Inferior parietal cortex (tissue), 1 donor: ENCODE results near the gene FXYD2.

ENCODE experiments used
- DNase-seq: peaks from one replicate; pipeline ENCODE4 v3.0.0-alpha.2; 2016; ENCODE audit errors: extremely low spot score

FXYD2 gene

DNA sequence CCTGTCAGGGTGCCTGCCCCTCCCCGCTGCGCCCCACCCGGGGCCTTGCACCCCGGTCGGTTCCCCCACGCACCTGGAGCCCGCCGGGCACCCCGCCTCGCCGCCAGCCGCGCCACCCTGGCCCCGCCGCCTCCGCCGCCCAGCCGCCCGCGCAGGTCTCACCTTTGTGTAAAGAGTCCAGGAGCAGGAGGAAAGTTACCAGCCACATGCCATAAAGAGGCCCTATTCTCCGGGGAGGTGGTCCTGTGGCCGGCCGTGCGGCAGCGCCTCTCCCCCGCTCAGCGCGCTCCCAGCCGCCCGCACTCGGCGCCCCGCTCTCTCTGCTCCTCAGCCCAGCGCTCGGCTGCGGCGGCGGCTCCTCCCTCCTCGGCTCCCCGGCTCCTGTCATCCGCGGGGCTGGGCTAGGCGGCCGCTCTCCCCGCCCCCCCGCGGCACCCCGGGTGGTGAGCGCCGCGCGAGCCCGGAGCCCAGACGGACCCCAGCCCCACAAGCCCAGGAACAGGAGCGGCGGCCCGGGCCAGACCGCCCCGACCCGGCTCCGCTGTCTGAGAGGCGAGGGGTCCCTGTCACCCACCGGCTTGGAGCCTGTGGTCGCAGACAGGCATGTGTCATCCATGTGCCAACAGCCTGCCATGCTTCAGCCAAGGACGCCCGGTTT, 27.5 kb downstream of the FXYD2 start, which contains the start of gene DSCAML1:
DSCAML1 (minus strand) TSS at position 345 of the 658 bp plus-strand sequence; CDS start at position 208, 137 bp downstream.
- no peak for DNase-seq

DNA sequence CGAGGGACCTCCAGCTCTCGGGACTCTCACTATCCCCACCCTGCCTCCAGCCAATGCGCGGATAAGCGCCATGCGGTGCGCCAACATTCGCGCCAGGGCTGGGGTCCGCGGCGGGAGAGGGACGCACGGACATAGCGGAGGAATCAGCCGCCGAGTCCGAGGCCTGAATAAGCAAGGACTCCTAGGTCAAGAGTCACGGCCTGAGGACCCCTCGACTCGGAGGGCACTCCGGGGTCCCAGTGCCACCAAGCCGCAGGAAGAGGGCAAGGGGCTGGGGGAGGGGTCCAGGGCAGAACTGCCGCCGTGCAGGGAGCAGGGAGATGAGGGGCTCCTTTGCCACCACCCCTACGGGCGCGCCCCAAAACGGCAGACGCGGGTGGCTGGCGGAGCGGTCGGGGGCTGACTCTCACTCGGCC, 28.1 kb downstream of the FXYD2 start:
- no peak for DNase-seq

DNA sequence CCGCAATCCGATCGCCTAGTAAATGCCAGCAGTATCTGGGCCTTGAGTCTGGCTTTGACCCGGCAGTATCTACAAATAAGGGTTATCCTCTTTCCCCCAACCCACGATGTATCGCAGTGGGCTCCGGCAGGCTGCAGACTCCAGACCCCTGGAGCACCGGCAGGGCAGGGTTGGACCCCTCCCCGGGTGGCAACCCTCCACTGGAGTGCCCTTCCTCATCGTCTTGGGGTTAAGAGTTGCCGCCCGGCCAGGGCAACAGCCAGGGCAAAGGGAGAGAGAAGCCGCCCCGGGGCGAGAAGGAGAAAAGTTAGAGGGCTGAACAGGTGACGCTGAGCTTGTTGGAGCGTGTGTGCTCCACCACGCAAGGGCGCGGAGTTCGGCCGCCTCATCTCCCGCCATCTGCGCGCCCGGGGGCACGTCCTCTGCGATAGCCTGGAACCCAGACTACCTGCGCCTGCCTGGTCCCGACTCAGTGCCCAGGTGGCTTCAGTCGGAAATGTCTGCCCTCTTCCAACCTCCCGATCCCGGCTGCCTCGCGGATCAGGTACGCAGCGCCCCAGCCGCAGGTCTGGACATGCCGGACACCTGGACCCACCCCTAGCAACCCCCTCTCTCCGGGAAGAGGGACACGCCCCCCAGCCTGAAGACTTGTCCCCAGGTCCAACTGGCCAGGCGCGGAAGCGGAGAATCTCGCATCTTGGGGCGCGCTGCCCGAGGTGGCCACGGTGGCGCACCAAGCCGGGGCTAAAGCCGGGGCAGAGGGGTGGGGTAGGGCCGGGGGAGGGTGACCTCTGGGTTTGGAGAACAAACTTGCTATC, 28.7 kb downstream of the FXYD2 start:
- DNase-seq: no peak

DNA sequence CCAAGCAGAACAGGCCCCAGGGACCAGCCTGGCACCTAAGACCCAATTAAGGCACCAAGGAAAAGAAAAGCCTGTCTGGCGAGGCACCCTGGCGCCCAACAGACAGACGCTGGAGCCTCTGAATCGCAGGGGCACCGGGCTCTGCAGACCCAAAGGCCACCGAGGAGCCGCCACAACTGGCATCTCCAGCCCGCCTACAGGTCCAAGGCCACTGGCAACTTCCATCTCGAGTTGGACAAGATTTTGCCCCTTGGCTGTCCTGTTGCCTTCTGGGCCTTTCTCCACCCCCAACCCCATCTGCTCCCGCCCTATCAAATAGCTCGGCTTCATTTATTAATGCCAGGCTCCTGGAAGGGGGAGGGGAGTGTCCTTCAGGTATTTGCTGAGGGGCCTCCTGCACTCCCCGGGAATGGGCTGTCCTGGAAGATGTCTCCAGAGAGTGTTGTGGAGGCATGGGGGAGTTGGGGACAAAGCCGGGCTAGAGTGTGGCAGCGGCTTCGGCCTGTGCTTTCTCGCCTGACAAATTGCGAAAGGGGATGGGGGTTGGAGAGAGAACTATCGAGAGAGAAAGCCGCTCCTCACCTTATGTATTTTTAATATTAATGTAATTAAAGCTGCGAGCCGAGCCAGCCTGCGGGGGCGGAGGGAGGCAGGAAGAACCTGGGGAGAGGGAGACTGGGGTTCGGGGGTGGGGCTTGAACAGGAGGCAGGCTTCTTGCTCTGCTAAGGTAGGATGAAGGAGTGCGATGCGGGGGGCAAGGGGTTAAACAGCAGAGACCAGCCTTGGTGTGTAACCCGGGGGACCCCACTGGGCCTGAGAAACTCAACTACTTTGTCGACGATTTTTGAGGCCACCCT, 29.5 kb downstream of the FXYD2 start:
- no peak for DNase-seq

DNA sequence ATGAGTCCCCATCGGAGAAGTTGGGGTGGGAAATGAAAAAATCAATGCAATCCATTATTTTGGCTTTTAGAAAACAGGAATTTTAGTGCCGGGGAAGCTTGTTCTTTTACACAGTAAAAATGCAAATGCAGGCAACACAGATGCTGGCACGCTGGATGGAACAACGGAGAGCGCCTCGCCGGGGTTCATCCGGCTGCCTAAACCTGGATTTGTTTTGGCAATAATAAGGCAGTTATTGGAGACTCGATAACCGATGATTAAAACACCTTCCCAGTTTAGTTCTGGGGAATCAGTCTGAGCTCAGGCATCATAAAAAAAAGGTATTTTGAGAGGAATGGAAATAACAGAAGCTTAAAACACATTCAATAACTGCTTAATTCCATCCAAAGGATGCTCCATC, 30.4 kb downstream of the FXYD2 start:
- peak; percentile 59 for DNase-seq

DNA sequence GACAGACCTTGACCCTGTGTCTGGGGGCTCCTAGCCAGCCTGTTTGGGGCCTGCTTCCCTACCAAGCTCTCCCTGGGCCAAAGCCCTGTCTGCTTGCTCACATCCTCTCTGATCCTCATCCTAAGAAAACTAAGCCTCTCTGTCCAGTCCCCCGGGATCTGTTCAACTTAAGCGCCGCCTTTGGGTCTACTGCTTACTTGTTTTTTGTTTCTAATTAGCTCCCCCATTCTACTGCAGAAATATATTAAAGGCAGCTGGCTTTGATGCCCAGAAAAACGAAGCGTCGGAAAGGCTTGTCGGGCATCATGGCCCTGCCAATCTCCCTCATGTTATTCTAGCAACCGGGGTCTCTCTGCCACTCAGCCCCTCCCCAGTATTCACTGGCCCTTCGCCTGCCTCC, 31.0 kb downstream of the FXYD2 start:
- no peak for DNase-seq

DNA sequence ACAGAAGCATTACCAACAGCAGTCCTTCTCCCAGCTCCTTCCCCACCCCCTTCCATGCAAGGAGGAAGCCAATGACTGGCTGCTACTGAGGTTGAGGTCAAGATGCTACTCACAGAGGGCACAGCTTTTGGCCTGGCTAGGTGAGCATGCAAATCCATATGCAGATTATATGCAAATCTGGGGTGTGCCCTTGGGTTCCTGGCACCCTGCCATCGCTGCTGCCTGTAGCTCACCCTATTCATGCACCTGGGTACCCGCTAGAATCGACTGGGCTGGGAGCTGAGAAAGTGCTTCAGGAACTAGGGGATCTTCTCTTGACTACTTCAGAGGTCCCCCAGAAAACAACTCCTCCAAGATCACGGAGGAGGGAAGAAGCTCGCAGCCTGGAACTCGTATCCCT, 31.6 kb downstream of the FXYD2 start:
- DNase-seq: no peak

DNA sequence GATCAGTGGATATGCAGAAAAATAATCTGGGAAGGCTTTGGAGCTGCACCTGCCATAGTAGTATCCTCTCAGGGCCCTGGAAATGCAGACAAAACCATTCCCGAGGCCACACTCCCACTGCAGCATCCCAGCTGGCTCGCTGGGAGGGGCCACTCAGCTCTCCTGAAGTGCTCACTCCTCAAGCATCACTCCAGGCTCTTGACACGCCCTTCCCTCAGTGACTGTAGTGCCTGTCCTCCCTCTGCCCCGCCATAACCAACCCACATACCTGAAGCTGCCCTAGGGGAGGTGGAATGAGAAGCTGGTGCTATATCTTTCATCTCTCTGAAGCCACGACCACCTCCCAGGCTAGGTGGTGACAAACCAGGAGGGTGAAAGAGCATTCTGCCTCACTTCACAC, 32.3 kb downstream of the FXYD2 start:
- no peak for DNase-seq

DNA sequence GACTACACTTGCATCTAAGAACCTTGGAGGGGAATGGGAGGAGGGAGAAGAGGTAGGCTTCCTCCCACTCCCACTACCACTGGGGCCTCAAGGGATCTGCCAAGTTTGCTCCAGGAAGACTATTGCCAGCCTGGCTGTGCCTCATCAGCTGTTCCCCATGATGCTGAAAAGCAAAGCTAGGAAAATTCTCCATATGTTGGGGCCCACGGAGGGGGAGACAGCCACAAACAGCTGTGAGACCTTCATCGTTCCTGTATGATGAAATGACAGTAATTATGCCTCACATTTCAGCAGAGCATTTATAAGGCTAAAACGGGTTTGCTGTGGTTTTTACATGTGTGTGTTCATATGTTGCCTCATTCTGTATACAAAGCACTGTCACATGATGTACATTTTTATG, 34.3 kb downstream of the FXYD2 start:
- no peak for DNase-seq

DNA sequence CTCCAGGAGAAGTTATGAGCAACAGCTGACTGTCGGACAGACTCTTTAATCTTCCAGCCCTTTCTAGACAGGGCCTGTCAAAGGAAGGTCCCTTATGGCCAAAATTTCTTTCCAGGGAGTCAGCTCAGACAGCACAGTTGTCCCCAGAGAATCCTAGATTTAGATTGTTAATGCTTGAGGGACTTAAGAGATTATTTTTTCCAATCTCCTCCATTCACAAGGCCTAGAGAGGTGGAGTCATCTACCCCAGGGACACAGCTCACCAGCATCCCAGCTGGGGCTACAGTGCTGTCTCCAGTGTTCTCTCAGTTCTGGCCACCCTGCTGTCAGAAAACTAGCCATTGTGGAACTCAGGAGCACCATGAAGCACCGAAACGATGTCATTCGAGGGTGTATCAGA, 35.3 kb downstream of the FXYD2 start:
- DNase-seq: no peak

DNA sequence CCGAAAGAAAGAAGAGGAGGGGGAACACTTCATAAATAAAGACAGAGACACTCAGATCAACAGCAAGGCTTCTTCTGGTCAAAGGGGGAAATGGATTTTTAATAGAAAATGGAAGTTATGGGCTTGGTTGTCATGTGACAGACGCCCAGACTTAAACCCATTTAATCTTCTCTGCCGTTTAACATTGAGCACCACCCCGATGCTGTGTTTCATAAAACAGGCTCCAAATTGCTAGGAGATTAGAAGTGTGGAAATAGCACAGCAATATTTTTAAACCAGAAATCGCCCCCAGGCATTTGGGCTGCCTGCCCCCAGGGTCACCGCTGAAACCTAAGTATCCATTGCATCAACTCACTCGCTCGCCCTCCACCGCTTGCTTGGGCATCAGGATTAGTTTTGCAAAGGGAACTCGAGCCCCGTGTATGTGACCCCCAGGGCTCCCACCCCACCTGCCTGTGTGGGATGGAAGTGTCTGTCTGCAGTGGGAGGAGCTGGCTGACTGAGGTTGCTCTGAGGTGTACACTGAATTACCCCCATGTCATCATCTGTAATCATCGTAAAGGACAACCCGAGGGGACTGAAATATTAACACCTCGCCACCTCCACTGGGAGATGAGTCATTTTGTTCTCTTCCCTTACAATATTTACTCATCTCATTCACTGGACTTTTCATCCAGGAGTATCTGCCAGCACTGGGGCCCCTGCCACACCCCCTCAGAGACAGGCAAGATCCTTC, 38.2 kb downstream of the FXYD2 start:
- no peak for DNase-seq

DNA sequence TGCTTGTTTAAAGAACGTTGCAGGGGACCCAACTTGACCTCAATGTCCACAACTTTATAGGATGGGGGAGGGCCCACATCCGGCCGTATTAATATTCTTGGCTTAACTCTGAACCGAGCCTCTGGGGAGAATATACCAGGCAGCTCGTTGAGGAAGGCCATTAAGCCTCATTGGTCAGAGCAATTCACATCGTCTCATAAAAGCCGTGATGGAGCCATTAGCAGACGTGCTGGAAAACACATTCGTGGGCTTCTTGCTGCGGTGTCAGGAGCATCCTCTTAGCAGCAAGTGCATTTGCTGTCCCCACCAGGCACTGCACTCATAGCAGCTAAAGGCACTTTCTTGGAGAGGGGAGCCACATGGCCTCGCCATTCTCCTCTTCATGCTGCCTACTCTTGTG, 42.4 kb downstream of the FXYD2 start:
- no peak for DNase-seq

DNA sequence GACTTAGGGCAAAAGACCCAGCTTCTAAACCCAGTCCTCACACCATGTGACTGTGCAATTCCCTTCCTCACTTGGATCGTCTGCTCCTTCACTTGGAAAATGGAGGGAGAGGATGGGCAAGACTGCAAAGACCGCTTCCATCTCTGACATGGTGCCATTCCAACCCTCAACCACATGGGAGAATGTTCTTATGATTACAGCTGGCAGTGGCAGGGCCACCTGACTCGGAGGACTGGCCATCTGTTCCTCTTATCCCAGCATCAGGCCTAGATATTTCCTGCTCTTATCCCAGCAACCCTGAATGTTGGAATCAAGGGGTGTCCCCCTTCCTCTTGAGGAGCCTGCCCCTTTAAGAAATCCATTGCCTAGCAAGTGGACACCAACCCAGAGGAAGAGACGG, 42.9 kb downstream of the FXYD2 start:
- DNase-seq: no peak

DNA sequence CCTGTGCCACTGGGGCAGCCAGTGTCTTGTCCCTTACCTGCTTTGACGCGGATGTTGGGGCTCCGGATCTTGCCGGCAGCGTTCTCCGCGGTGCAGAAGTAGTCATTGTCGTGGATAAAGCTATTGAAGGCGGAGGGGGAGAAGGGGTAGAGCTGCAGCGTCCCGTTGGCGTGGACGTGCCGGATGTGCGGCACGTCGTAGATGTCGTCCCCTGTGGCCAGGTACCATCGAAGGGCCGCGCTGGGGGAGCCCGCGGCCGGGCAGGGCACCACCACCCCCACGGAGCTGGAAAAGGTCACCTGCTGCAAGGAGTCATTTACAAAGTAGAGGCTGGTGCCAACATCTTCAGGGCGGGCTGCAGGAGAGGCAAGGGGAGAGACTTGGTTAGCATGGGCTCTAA, 44.1 kb downstream of the FXYD2 start:
- no peak for DNase-seq

DNA sequence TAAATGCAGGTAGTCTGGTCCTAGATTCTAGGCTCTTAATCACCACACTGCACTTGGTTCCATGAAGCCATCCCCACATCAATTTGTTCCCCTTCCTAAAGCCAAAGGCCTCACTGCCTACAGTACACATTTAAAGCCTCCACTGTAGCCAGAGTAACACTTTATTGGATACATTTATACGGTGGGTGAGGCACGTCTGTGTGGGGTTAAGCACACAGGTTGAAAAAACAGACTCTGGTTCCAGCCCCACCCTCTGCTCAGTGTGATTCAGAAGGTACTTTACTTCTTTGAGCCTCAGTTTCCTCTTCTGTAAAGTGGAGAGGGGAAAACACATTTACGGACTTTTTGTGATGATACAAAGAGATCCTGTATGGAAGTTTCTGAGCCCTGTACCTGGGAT, 50.0 kb downstream of the FXYD2 start:
- no peak for DNase-seq

DNA sequence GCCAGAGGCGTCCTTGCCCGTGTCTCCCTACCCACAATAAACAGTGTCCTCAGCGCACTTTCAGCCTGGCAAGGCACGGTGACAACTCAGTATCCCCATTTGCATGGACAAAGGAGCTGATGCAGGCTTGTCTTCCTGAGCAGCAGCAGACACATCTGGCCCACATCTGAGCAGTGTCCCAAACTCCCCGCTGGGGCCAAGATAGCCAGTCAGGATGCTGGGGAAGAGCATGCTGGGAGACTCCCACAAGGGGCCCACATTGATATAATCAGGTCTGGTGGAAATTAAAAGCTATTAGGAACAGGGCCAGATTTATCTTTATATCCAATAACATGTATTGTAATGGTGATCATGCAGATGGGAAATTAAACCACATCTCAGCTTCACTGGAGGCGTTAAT, 52.2 kb downstream of the FXYD2 start:
- DNase-seq: no peak

DNA sequence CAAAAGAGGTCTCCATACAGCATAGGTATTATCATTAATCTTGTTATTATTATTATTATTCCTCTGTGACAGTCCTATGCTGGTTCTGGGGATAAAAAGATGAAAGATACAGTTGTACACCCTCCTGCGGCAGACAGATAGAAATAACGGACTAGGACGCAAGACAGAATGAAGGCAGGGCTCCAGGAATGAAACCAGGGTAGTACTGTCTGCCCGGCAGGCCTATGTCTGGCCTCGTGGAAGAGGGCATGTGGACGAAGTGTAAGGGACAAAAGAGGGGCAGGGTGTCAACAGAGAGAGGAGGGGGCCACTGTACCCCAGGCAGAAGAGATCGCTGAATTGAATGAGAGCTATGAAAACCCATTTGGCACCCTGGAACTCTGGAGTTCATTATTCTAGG, 52.7 kb downstream of the FXYD2 start:
- DNase-seq: no peak

DNA sequence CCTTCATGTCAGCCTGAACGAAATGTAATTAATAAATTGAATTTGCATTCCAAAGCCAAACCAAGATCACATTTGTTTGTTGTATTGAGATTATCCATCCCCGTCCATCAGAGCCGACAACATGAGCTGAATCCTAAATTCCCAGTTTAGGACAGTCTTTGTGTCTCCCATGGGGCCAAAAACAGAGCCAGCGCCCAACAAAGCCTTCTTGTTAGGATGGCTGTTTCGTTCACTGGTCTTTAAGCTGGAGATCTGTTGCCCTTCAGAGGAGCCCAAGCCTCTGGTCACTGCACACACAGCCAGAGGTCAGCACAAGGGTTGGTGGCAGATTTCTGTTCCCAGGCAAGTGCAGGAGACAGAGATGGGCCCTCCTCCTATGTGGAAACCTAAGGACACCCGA, 53.3 kb downstream of the FXYD2 start:
- DNase-seq: peak; percentile 82

DNA sequence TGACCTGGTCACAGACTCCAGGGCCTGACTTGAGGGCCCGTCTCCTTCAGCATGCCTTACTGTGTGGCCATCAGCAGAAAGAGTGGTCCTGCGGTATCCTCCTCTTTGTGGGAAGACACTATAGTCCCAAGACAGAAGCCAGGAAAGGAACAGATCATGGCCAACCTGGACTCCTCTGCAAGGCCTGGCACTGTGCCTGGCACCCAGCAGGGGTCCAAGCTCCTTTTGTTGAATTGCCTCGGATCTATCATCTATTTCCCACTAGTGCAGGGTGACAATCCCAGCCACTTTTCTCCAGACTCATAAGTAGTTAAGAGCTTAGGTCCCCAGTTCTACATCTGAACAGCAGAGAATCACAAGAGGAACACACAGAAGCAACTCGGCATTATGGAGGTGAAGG, 54.5 kb downstream of the FXYD2 start:
- no peak for DNase-seq
